Measurements from ENCODE around the gene CD53. TPM values are rescaled to one million over a fixed set of nuclear protein-coding genes. Genes with fewer than 3 reads are reported as not detected.
A peak's percentile ranks its signal among the peaks of the same experiment; 100 is the strongest.

CD53 gene
- total and polyA plus RNA-seq, 9 of the 15 experiments (the other 6 are each of a cell fraction or from before 2014, with no cell fraction given) = 63.5 to 220 (median 131) TPM

GRCh38 chr1:110928904-110929303 lies 56.0 kb downstream of the CD53 start (continued):
- TF ChIP-seq, protein P1, sequence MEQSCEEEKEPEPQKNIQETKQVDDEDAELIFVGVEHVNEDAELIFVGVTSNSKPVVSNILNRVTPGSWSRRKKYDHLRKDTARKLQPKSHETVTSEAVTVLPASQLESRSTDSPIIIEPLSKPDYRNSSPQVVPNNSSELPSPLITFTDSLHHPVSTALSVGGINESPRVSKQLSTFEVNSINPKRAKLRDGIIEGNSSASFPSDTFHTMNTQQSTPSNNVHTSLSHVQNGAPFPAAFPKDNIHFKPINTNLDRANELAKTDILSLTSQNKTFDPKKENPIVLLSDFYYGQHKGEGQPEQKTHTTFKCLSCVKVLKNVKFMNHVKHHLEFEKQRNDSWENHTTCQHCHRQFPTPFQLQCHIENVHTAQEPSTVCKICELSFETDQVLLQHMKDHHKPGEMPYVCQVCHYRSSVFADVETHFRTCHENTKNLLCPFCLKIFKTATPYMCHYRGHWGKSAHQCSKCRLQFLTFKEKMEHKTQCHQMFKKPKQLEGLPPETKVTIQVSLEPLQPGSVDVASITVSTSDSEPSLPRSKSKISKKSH (CRISPR knock-in tag; IDR thresholded peaks at IDR 0.05) = no peak
- TF ChIP-seq BCOR (IDR thresholded peaks at IDR 0.05) (peak; percentile 66), DMBX1 (CRISPR knock-in tag; IDR thresholded peaks at IDR 0.05; ENCODE audit: borderline replicate concordance) (no peak), ZNF407 (IDR thresholded peaks at IDR 0.05; ENCODE audit: low read depth) (no peak), KLF6 (CRISPR knock-in tag; IDR thresholded peaks at IDR 0.05; ENCODE audit: borderline replicate concordance) (no peak), CBFB (CRISPR knock-in tag; IDR thresholded peaks at IDR 0.05) (no peak), ZNF398 (CRISPR knock-in tag; IDR thresholded peaks at IDR 0.05) (no peak), NR1H2 (CRISPR knock-in tag; IDR thresholded peaks at IDR 0.05) (no peak), ASH1L (IDR thresholded peaks at IDR 0.05; ENCODE audit: borderline replicate concordance, low read depth, partially characterized antibody) (no peak), MED1 (CRISPR knock-in tag; IDR thresholded peaks at IDR 0.05; ENCODE audit: borderline replicate concordance) (no peak), TAF9B (IDR thresholded peaks at IDR 0.05; ENCODE audit: partially characterized antibody) (no peak), POLR3A (IDR thresholded peaks at IDR 0.05; ENCODE audit: borderline replicate concordance, extremely low read depth, insufficient read depth, insufficient read length) (no peak), ZNF263 (CRISPR knock-in tag; IDR thresholded peaks at IDR 0.05; ENCODE audit: borderline replicate concordance) (no peak)
- TF ChIP-seq, protein P2, sequence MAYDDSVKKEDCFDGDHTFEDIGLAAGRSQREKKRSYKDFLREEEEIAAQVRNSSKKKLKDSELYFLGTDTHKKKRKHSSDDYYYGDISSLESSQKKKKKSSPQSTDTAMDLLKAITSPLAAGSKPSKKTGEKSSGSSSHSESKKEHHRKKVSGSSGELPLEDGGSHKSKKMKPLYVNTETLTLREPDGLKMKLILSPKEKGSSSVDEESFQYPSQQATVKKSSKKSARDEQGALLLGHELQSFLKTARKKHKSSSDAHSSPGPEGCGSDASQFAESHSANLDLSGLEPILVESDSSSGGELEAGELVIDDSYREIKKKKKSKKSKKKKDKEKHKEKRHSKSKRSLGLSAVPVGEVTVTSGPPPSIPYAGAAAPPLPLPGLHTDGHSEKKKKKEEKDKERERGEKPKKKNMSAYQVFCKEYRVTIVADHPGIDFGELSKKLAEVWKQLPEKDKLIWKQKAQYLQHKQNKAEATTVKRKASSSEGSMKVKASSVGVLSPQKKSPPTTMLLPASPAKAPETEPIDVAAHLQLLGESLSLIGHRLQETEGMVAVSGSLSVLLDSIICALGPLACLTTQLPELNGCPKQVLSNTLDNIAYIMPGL (CRISPR knock-in tag; IDR thresholded peaks at IDR 0.05) = no peak

Measured in K562 (cell line).